OCI-LY3 (cell line): ENCODE data around the gene UCP2.

Experiments used
- H2AFZ ChIP-seq: fragments of 200-600, 300-600 bp; shearing (Covaris generic); 2 replicates; pipeline ENCODE4 v1.6.0; 2014; ENCODE audit warnings: antibody characterized with exemption, low read depth, low read length
- H3K27ac ChIP-seq: fragments of 200-600, 300-600 bp; sonication (generic); 2 replicates; pipeline ENCODE4 v1.5.1; 2014; ENCODE audit warnings: mild to moderate bottlenecking, low read length, moderate library complexity, mixed read lengths
- H3K27me3 ChIP-seq: fragments of 200-600, 300-600 bp; sonication (generic); 2 replicates; pipeline ENCODE4 v1.6.1; 2014; ENCODE audit warnings: low read depth, low read length, mixed read lengths
- H3K36me3 ChIP-seq: fragments of 200-600, 300-600 bp; sonication (generic); replicated peaks from 2 replicates; pipeline ENCODE3; 2014; ENCODE audit warnings: low read depth, low read length, mixed read lengths
- H3K4me1 ChIP-seq: fragments of 300-600, 200-600 bp; sonication (generic); 2 replicates; pipeline ENCODE4 v1.6.1; 2014; ENCODE audit warnings: low read length, mixed read lengths
- H3K4me2 ChIP-seq: fragments of 200-600, 300-600 bp; sonication (generic); 2 replicates; pipeline ENCODE4 v1.6.1; 2014; ENCODE audit warnings: low read length, mixed read lengths
- H3K4me3 ChIP-seq: fragments of 300-600, 200-600 bp; sonication (generic); 2 replicates; pipeline ENCODE4 v1.5.1; 2014; ENCODE audit warnings: antibody characterized with exemption, mild to moderate bottlenecking, low read length, moderate library complexity
- H3K79me2 ChIP-seq: fragments of 300-600, 200-600 bp; shearing (Covaris generic); 2 replicates; pipeline ENCODE4 v1.6.1; 2014; ENCODE audit warnings: mild to moderate bottlenecking, low read length, mixed read lengths
- H3K9ac ChIP-seq: fragments of 300-600, 200-600 bp; shearing (Covaris generic); 2 replicates; pipeline ENCODE4 v1.6.0; 2014; ENCODE audit warnings: mild to moderate bottlenecking, low read length, moderate library complexity
- H3K9me3 ChIP-seq: fragments of 200-600, 300-600 bp; shearing (Covaris generic); 2 replicates; pipeline ENCODE4 v1.6.1; 2014; ENCODE audit warnings: low read length, mixed read lengths; ENCODE audit not compliant: insufficient read depth
- H4K20me1 ChIP-seq: fragments of 200-600, 300-600 bp; sonication (generic); 2 replicates; pipeline ENCODE4 v1.6.1; 2016; ENCODE audit warnings: low read length, mixed read lengths; ENCODE audit not compliant: insufficient read depth
- EZH2phosphoT487 ChIP-seq: fragments of 200-600 bp; shearing (Covaris generic); IDR thresholded peaks from 2 replicates; pipeline ENCODE4 v1.6.1; 2018; ENCODE audit warnings: antibody characterized with exemption, mixed run types, low read depth
- TF ChIP-seq, protein P1 (sequence below): fragments of 200-600, 300-600 bp; sonication (generic); IDR thresholded peaks from 2 replicates; pipeline ENCODE4 v1.5.1; 2014; ENCODE audit warnings: antibody characterized with exemption, low read length, low read depth

The UCP2 gene

DNA sequence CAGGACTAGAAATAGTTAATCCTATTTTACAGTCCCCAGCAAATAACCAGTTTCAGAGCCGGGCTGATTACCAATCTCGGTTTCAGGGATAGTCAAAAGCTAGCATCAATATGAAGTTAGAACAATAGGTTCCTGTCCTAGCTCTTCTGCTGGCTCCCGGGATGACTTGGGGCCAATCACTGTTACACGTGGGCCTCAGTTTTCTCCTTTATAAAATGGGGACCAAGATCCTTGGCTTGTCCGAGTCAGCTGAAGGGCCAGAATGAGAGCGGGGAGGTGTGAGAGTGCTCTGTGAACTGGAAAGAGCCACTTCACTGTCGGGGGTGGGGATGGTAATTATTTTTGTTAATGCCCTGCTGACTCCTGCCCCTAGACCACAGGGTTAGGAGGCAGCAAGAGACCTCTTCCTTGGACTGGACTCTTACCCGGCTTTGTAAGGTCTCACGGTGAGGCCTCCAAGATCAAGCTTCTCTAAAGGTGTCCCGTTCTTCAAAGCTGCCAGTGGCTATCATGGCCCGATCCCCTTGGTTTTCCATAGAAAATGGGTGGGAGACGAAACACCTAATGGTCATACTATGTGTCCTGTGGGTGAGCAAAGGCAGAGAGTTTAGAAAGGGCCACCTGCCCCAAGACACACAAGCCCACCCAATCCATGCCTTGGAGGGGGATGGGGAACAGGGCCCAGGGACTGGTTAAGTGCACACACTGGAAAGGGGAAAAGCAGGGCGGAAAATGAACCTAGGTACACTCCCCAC lies 1.4 kb downstream of the UCP2 start:
- Histone ChIP-seq H3K4me2 (peak overlapping the region; percentile 98), H3K4me3 (peak overlapping the region; percentile 96), H3K27me3 (no peaks in the 10 kb centered on the region), H4K20me1 (peaks cover 42% of the 10 kb centered on the region), H3K9ac (peak overlapping the region; percentile 99), H3K9me3 (no peaks in the 10 kb centered on the region), H3K79me2 (peaks cover 55% of the 10 kb centered on the region), H2AFZ (no peak overlapping the region), H3K27ac (peak overlapping the region; percentile 95), H3K36me3 (peaks cover 58% of the 10 kb centered on the region), H3K4me1 (peaks cover 55% of the 10 kb centered on the region)
- TF ChIP-seq EZH2phosphoT487 = no peak
- TF ChIP-seq, protein P1, sequence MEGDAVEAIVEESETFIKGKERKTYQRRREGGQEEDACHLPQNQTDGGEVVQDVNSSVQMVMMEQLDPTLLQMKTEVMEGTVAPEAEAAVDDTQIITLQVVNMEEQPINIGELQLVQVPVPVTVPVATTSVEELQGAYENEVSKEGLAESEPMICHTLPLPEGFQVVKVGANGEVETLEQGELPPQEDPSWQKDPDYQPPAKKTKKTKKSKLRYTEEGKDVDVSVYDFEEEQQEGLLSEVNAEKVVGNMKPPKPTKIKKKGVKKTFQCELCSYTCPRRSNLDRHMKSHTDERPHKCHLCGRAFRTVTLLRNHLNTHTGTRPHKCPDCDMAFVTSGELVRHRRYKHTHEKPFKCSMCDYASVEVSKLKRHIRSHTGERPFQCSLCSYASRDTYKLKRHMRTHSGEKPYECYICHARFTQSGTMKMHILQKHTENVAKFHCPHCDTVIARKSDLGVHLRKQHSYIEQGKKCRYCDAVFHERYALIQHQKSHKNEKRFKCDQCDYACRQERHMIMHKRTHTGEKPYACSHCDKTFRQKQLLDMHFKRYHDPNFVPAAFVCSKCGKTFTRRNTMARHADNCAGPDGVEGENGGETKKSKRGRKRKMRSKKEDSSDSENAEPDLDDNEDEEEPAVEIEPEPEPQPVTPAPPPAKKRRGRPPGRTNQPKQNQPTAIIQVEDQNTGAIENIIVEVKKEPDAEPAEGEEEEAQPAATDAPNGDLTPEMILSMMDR = no peak

DNA sequence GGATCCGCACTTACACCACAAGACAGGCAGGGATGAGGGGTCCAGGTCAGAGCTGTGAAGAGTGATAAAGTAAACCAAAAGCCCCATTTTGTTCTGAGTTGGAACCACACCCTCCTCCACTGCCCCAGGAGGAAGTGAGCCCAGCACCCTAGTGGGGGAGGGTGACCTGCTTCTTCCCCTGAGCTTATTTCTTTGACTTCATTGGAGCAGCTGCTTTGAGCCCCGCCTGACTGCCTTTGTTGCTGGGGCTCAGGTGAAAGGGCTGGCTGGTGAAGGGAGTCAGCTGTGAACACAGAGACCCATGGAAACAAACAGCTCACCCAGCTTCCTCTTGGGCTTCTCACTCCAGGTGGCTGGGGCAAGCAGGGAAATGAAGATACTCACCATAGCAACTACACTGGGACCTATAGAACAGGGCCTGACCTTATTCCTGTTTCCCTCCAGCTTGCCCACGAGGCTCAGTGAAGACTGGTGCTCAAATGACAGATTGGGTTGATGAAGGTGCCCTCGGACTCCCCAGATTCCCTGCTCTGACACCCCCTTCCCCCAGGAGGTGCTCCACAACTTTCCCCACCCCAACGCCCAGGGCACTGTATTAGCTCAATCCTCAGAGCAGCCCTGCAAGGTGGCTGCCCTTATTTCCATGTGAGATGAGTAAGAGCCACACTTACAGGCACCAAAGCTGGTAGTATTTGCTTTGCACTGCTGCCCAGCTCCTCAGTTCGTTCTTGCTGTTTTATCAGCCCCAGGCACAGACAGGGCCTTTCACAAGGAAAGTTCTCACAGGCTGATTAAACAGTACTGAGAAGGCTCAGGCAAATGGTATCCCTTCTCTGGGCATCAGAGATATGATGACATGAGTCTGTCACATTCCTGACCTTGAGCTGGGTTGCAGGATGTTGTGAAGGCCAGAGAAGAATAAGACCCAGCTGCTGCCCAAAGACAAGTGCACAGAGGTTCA lies 2.4 kb downstream of the UCP2 start:
- Histone ChIP-seq H4K20me1 (peaks cover 50% of the 10 kb centered on the region), H3K79me2 (peaks cover 55% of the 10 kb centered on the region), H3K9me3 (no peaks in the 10 kb centered on the region), H3K4me1 (peaks cover 52% of the 10 kb centered on the region), H3K9ac (peak overlapping the region; percentile 99), H2AFZ (no peak overlapping the region), H3K27ac (peak overlapping the region; percentile 95), H3K36me3 (peaks cover 64% of the 10 kb centered on the region), H3K4me3 (peak overlapping the region; percentile 96), H3K27me3 (no peaks in the 10 kb centered on the region), H3K4me2 (peak overlapping the region; percentile 98)
- TF ChIP-seq, protein P1 = no peak

DNA sequence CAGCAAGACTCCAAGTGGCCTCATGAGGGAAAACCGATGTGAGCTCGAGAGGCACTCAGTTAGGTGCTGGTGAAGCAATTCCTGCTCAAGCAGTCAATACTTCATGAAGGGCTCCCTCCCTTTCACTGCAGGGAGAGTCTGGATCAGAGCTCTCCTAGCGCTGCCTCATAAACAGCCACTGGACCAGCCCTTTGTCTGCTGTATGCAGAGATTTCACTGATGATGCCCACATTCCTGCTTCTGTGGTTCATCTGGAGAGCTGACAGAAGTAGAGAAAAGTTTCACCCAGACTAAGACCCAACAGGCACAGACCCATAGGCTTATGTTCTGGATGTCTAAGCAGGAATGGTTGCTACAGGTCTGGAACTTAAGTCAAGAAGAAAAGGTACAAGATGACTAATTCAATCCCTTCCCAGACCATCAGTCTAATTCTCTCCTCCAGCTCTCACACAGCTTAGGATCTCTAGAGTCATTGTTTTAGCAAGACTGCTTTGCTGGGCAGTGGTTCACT lies 4.0 kb downstream of the UCP2 start:
- Histone ChIP-seq H3K36me3 (peaks cover 78% of the 10 kb centered on the region), H4K20me1 (peaks cover 67% of the 10 kb centered on the region), H3K79me2 (peaks cover 55% of the 10 kb centered on the region), H3K4me1 (peaks cover 41% of the 10 kb centered on the region), H2AFZ (no peak overlapping the region), H3K4me2 (peak overlapping the region; percentile 98; the same call in 1 of the 2 replicates), H3K27ac (peak overlapping the region; percentile 95), H3K9me3 (no peaks in the 10 kb centered on the region), H3K4me3 (no peak overlapping the region), H3K9ac (peak overlapping the region; percentile 15; the same call in 1 of the 2 replicates), H3K27me3 (no peaks in the 10 kb centered on the region)
- no peak for TF ChIP-seq EZH2phosphoT487
- TF ChIP-seq, protein P1 = no peak
